Measurements from ENCODE around the gene GCK.

DNA sequence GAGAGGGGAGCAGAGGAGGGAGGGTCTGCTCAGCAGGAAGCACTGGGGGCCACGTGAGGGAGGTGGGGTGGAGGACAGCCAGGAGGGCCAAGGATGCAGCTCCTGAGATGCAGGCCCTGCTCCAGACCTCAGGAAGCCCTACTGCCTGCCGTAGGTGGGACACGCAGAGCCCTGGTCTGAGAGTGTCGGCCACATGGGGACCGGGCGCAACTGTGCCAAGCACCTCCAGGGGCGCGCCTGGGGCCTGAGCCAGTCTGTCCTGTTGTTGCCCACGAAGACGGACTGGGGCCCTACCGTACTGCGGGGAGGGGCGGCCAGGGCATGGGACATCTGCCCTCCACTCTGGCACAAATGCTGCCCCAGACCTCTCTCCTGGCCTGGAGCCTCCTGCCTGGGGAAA is 43.2 kb upstream of the GCK start:
- TF ChIP-seq CTCF (IDR thresholded peaks at IDR 0.05; ENCODE audit: insufficient read depth, low read length, poor library complexity, severe bottlenecking) (no peak), EZH2phosphoT487 (conservative IDR thresholded peaks at IDR 0.05; ENCODE audit: low read length) (no peak)
